Central memory CD8-positive, alpha-beta T cell (primary cell): ENCODE data around the gene FAM216A.
"Not testable (repeated sequence)": the region's sequence is repeated elsewhere in the genome, so short reads cannot be mapped to it uniquely, and the experiment has no call there.

Experiments
- ATAC-seq: fragments of 150-1000 bp; cut with Tn5 transposase; replicated peaks from 2 replicates; pipeline ENCODE4 v1.10.0; 2022; ENCODE audit warnings: mild to moderate bottlenecking, moderate FRiP score, moderate number of reproducible peaks; ENCODE audit not compliant: poor library complexity, severe bottlenecking; ENCODE audit errors: extremely low read depth
- DNase-seq, 2 donors: peaks; one replicate each; pipeline ENCODE4 v3.0.0; 2021; ENCODE audit warnings: low spot score in 2 of 2
- H3K27ac Mint-ChIP-seq: one replicate; pipeline ENCODE4 v1.8.0; 2022; ENCODE audit warnings: low read depth, mild to moderate bottlenecking, moderate library complexity, mixed read lengths
- H3K27me3 Mint-ChIP-seq: one replicate; pipeline ENCODE4 v1.8.0; 2022; ENCODE audit warnings: mixed read lengths
- H3K36me3 Mint-ChIP-seq: one replicate; pipeline ENCODE4 v1.8.0; 2022; ENCODE audit warnings: mild to moderate bottlenecking, moderate library complexity, mixed read lengths; ENCODE audit not compliant: insufficient read depth
- H3K4me1 Mint-ChIP-seq: one replicate; pipeline ENCODE4 v1.8.0; 2022; ENCODE audit warnings: mixed read lengths
- H3K4me3 Mint-ChIP-seq: one replicate; pipeline ENCODE4 v1.8.0; 2022; ENCODE audit warnings: mild to moderate bottlenecking, moderate library complexity, mixed read lengths
- H3K9me3 Mint-ChIP-seq: one replicate; pipeline ENCODE4 v1.8.0; 2022; ENCODE audit warnings: mixed read lengths

FAM216A gene

GRCh38 chr12:110505332-110505731 lies 36.7 kb downstream of the FAM216A start:
- H3K4me1 Mint-ChIP-seq = peaks cover 22% of the 10 kb centered on the region
- H3K27ac Mint-ChIP-seq = no peak overlapping the region
- no peak overlapping the region for H3K4me3 Mint-ChIP-seq
- no peak for DNase-seq
- H3K36me3 Mint-ChIP-seq = peaks cover 15% of the 10 kb centered on the region
- ATAC-seq = no peak
- no peaks in the 10 kb centered on the region for H3K9me3 Mint-ChIP-seq
- no peaks in the 10 kb centered on the region for H3K27me3 Mint-ChIP-seq

- Mint-ChIP-seq H3K27me3 (no peaks in the 10 kb centered on the region), H3K4me1 (no peaks in the 10 kb centered on the region), H3K4me3 (no peak overlapping the region), H3K36me3 (no peaks in the 10 kb centered on the region), H3K9me3 (no peaks in the 10 kb centered on the region), H3K27ac (no peak overlapping the region)
- DNase-seq (no peak), ATAC-seq (no peak)
Observed at GRCh38 chr12:110508071-110508586, 39.5 kb downstream of the FAM216A start.

GRCh38 chr12:110513842-110514241 lies 45.2 kb downstream of the FAM216A start:
- no peak overlapping the region for H3K4me3 Mint-ChIP-seq

GRCh38 chr12:110514363-110514762 lies 45.7 kb downstream of the FAM216A start:
- H3K36me3 Mint-ChIP-seq = no peaks in the 10 kb centered on the region
- ATAC-seq (no peak), DNase-seq (no peak)
- no peak overlapping the region for H3K27ac Mint-ChIP-seq
- H3K9me3 Mint-ChIP-seq = no peaks in the 10 kb centered on the region
- H3K27me3 Mint-ChIP-seq = no peaks in the 10 kb centered on the region
- no peaks in the 10 kb centered on the region for H3K4me1 Mint-ChIP-seq
- H3K4me3 Mint-ChIP-seq = no peak overlapping the region

More at GRCh38 chr12:110513842-110514241, 45.2 kb downstream of the FAM216A start:
- ATAC-seq (no peak), DNase-seq (no peak)
- Mint-ChIP-seq H3K27me3 (no peaks in the 10 kb centered on the region), H3K4me1 (no peaks in the 10 kb centered on the region), H3K9me3 (no peaks in the 10 kb centered on the region), H3K36me3 (no peaks in the 10 kb centered on the region), H3K27ac (no peak overlapping the region)

GRCh38 chr12:110516995-110517394 lies 48.4 kb downstream of the FAM216A start:
- Mint-ChIP-seq H3K36me3 (no peaks in the 10 kb centered on the region), H3K27ac (no peak overlapping the region), H3K4me3 (no peak overlapping the region), H3K9me3 (no peaks in the 10 kb centered on the region), H3K4me1 (no peaks in the 10 kb centered on the region), H3K27me3 (no peaks in the 10 kb centered on the region)
- no peak for ATAC-seq
- no peak for DNase-seq

GRCh38 chr12:110518014-110518413 lies 49.4 kb downstream of the FAM216A start:
- ATAC-seq = not testable (repeated sequence)

GRCh38 chr12:110520876-110521712 lies 52.4 kb downstream of the FAM216A start:
- not testable (repeated sequence) for H3K9me3 Mint-ChIP-seq, H3K4me3 Mint-ChIP-seq, H3K27ac Mint-ChIP-seq, H3K36me3 Mint-ChIP-seq, DNase-seq, H3K4me1 Mint-ChIP-seq, H3K27me3 Mint-ChIP-seq
- ATAC-seq = peak; percentile 28

More at GRCh38 chr12:110518014-110518413, 49.4 kb downstream of the FAM216A start:
- H3K27ac Mint-ChIP-seq, DNase-seq, H3K4me3 Mint-ChIP-seq, H3K27me3 Mint-ChIP-seq, H3K36me3 Mint-ChIP-seq, H3K4me1 Mint-ChIP-seq, H3K9me3 Mint-ChIP-seq: not testable (repeated sequence)

GRCh38 chr12:110528277-110528839 lies 59.7 kb downstream of the FAM216A start:
- H3K9me3 Mint-ChIP-seq = no peaks in the 10 kb centered on the region
- no peaks in the 10 kb centered on the region for H3K4me1 Mint-ChIP-seq
- DNase-seq (no peak), ATAC-seq (no peak)
- no peak overlapping the region for H3K4me3 Mint-ChIP-seq
- H3K36me3 Mint-ChIP-seq = peaks cover 13% of the 10 kb centered on the region
- H3K27me3 Mint-ChIP-seq = no peaks in the 10 kb centered on the region
- H3K27ac Mint-ChIP-seq = no peak overlapping the region

GRCh38 chr12:110530511-110530910 lies 61.9 kb downstream of the FAM216A start:
- no peak for ATAC-seq
- no peak for DNase-seq
- Mint-ChIP-seq H3K36me3 (peaks cover 24% of the 10 kb centered on the region), H3K4me3 (no peak overlapping the region), H3K4me1 (no peaks in the 10 kb centered on the region), H3K9me3 (no peaks in the 10 kb centered on the region), H3K27me3 (no peaks in the 10 kb centered on the region), H3K27ac (no peak overlapping the region)

GRCh38 chr12:110531741-110532333 lies 63.2 kb downstream of the FAM216A start:
- DNase-seq (no peak), ATAC-seq (peak; percentile 19)
- no peaks in the 10 kb centered on the region for H3K27me3 Mint-ChIP-seq
- no peaks in the 10 kb centered on the region for H3K4me1 Mint-ChIP-seq
- H3K27ac Mint-ChIP-seq = no peak overlapping the region
- H3K36me3 Mint-ChIP-seq = peaks cover 33% of the 10 kb centered on the region
- no peaks in the 10 kb centered on the region for H3K9me3 Mint-ChIP-seq
- no peak overlapping the region for H3K4me3 Mint-ChIP-seq

GRCh38 chr12:110532644-110533043 lies 64.0 kb downstream of the FAM216A start:
- no peaks in the 10 kb centered on the region for H3K27me3 Mint-ChIP-seq
- peaks cover 40% of the 10 kb centered on the region for H3K36me3 Mint-ChIP-seq
- no peaks in the 10 kb centered on the region for H3K4me1 Mint-ChIP-seq
- H3K4me3 Mint-ChIP-seq = no peak overlapping the region
- DNase-seq = no peak
- ATAC-seq = no peak
- no peaks in the 10 kb centered on the region for H3K9me3 Mint-ChIP-seq
- H3K27ac Mint-ChIP-seq = no peak overlapping the region

GRCh38 chr12:110533607-110534006 lies 65.0 kb downstream of the FAM216A start:
- ATAC-seq (no peak), DNase-seq (no peak)
- H3K27me3 Mint-ChIP-seq = no peaks in the 10 kb centered on the region
- no peaks in the 10 kb centered on the region for H3K4me1 Mint-ChIP-seq
- peaks cover 48% of the 10 kb centered on the region for H3K36me3 Mint-ChIP-seq
- no peaks in the 10 kb centered on the region for H3K9me3 Mint-ChIP-seq
- no peak overlapping the region for H3K27ac Mint-ChIP-seq
- H3K4me3 Mint-ChIP-seq = no peak overlapping the region

- ATAC-seq (no peak), DNase-seq (no peak)
- Mint-ChIP-seq H3K36me3 (peaks cover 60% of the 10 kb centered on the region), H3K27ac (no peak overlapping the region), H3K9me3 (no peaks in the 10 kb centered on the region), H3K4me1 (no peaks in the 10 kb centered on the region), H3K4me3 (no peak overlapping the region), H3K27me3 (no peaks in the 10 kb centered on the region)
Observed at GRCh38 chr12:110534811-110535210, 66.2 kb downstream of the FAM216A start.
